NT2/D1 (cell line): Measurements from ENCODE around the gene ELL2.

ENCODE experiments used
- SUZ12 ChIP-seq: IDR thresholded peaks from 2 replicates; pipeline ENCODE4 v1.6.1; 2011; ENCODE audit not compliant: insufficient read length, insufficient read depth; ENCODE audit errors: extremely low read depth
- YY1 ChIP-seq: IDR thresholded peaks from 2 replicates; pipeline ENCODE4 v1.6.1; 2011; ENCODE audit not compliant: insufficient read length, insufficient read depth
- ZNF274 ChIP-seq: IDR thresholded peaks from 2 replicates; pipeline ENCODE4 v1.6.1; 2011; ENCODE audit warnings: mild to moderate bottlenecking, low read depth, low read length

DNA sequence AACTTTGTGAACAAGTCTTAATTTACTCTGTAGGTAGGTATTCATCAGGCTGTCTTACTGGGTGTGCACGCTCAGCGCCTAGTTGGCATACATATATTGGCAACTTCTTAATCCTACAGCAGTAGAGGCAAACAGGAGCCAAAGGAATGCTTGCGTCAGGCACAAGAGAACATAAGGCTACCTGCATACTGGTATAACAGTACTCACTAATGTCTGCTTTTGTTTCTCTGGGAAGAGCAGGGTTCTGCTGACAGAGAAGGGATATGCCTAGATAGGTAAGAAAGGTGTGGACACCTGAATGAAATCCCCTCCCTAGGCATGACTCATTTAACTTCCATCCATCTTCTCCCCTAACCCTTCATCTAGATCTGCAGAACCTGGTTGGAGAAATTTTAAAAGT, 40.1 kb downstream of the ELL2 start:
- TF ChIP-seq SUZ12, result no peak
- no peak for TF ChIP-seq YY1
- no peak for TF ChIP-seq ZNF274
